Measurements from ENCODE around the gene C4BPA.
A peak's percentile ranks its signal among the peaks of the same experiment; 100 is the strongest.

The C4BPA gene

GRCh38 chr1:207077470-207078377 lies 26.3 kb upstream of the C4BPA start:
- DNase-seq: peak; percentile 83

- no peak for DNase-seq
Measured at GRCh38 chr1:207078578-207079132, 25.4 kb upstream of the C4BPA start.

- no peak for DNase-seq
Measured at GRCh38 chr1:207079706-207080241, 24.3 kb upstream of the C4BPA start.

GRCh38 chr1:207081088-207081487 lies 22.9 kb upstream of the C4BPA start:
- no peak for DNase-seq

- DNase-seq: no peak
Measured at GRCh38 chr1:207081806-207082205, 22.2 kb upstream of the C4BPA start.

- DNase-seq: no peak
Measured at GRCh38 chr1:207084232-207084631, 19.8 kb upstream of the C4BPA start.

- DNase-seq: peak; percentile 86
Measured at GRCh38 chr1:207084701-207085180, 19.3 kb upstream of the C4BPA start.

- no peak for DNase-seq
Measured at GRCh38 chr1:207085887-207086286, 18.1 kb upstream of the C4BPA start.

- DNase-seq: no peak
Measured at GRCh38 chr1:207088161-207088560, 15.9 kb upstream of the C4BPA start.

GRCh38 chr1:207088701-207089626 lies 15.1 kb upstream of the C4BPA start, which contains the start of gene C4BPB:
Gene C4BPB (plus strand): TSS chr1:207088860. CDS start chr1:207089532, 672 bp downstream.
- no peak for DNase-seq

GRCh38 chr1:207089627-207090355 lies 14.2 kb upstream of the C4BPA start:
- no peak for DNase-seq

GRCh38 chr1:207091200-207091908 lies 12.7 kb upstream of the C4BPA start:
- no peak for DNase-seq

- DNase-seq: no peak
Measured at GRCh38 chr1:207093944-207094343, 10.1 kb upstream of the C4BPA start.

- no peak for DNase-seq
Measured at GRCh38 chr1:207097871-207098324, 6.1 kb upstream of the C4BPA start.

GRCh38 chr1:207101720-207102119 lies 2.3 kb upstream of the C4BPA start:
- DNase-seq: no peak

- DNase-seq: no peak
Measured at GRCh38 chr1:207102146-207102545, 1.9 kb upstream of the C4BPA start.

- no peak for DNase-seq
Measured at GRCh38 chr1:207102659-207103058, 1.4 kb upstream of the C4BPA start.

GRCh38 chr1:207109004-207109403 lies 5.0 kb downstream of the C4BPA start:
- DNase-seq: no peak

GRCh38 chr1:207112616-207113296 lies 8.7 kb downstream of the C4BPA start:
- DNase-seq: no peak

- no peak for DNase-seq
Measured at GRCh38 chr1:207115269-207115668, 11.2 kb downstream of the C4BPA start.

- no peak for DNase-seq
Measured at GRCh38 chr1:207124389-207124788, 20.4 kb downstream of the C4BPA start.

Measured in NCI-H82 (cell line).